Liver (tissue), 9 donors: ENCODE results near the gene CDC42BPB. TPM values are rescaled to one million over a fixed set of nuclear protein-coding genes. Genes with fewer than 3 reads are reported as not detected.
"Not testable (repeated sequence)": the region's sequence is repeated elsewhere in the genome, so short reads cannot be mapped to it uniquely, and the experiment has no call there.

Experiments
- DNase-seq: peaks from one replicate; pipeline ENCODE4 v3.0.0-alpha.2; 2017; ENCODE audit warnings: low spot score
- H3K27ac ChIP-seq, 2 donors: one replicate each; pipeline ENCODE4 v1.7.0; 2013; ENCODE audit warnings: inconsistent platforms in 2 of 2, low read length in 2 of 2, control low read depth in 1 of 2, low read depth in 1 of 2, mild to moderate bottlenecking in 1 of 2
- H3K27me3 ChIP-seq, 4 donors: one replicate each; pipeline versions ENCODE4 v1.6.1 to v1.7.0; 2013; ENCODE audit warnings: low read length in 3 of 4, inconsistent platforms in 1 of 4, mild to moderate bottlenecking in 1 of 4, moderate library complexity in 1 of 4; ENCODE audit not compliant: control insufficient read depth in 4 of 4, insufficient read depth in 4 of 4
- H3K36me3 ChIP-seq, 4 donors: one replicate each; pipeline versions ENCODE4 v1.6.1 to v1.7.0; 2013; ENCODE audit warnings: low read length in 3 of 4, mild to moderate bottlenecking in 3 of 4, low read depth in 1 of 4, moderate library complexity in 1 of 4; ENCODE audit not compliant: control insufficient read depth in 4 of 4, insufficient read depth in 3 of 4
- H3K4me1 ChIP-seq, 4 donors: one replicate each; pipeline versions ENCODE4 v1.6.1 to v1.7.0; 2013; ENCODE audit warnings: low read length in 3 of 4, mild to moderate bottlenecking in 3 of 4, moderate library complexity in 1 of 4; ENCODE audit not compliant: control insufficient read depth in 4 of 4, insufficient read depth in 4 of 4
- H3K4me3 ChIP-seq, 3 donors: one replicate each; pipeline versions ENCODE4 v1.6.1 to v1.7.0; 2013; ENCODE audit warnings: low read length in 3 of 3, control low read depth in 1 of 3, low read depth in 1 of 3, mild to moderate bottlenecking in 1 of 3
- H3K9ac ChIP-seq, 2 donors: one replicate each; pipeline ENCODE4 v1.7.0; 2013; ENCODE audit warnings: low read length in 2 of 2, mild to moderate bottlenecking in 2 of 2, moderate library complexity in 2 of 2, control low read depth in 1 of 2, low read depth in 1 of 2
- H3K9me3 ChIP-seq, 4 donors: one replicate each; pipeline versions ENCODE4 v1.6.1 to v1.7.0; 2013; ENCODE audit warnings: low read length in 3 of 4; ENCODE audit not compliant: control insufficient read depth in 4 of 4
- EGR1 ChIP-seq, 2 donors: IDR thresholded peaks; 2 replicates each; pipeline ENCODE4 v1.6.1; 2016 to 2018; ENCODE audit warnings: antibody characterized with exemption in 2 of 2, low read depth in 2 of 2
- FOXA1 ChIP-seq: IDR thresholded peaks from 2 replicates; pipeline ENCODE4 v1.6.1; 2016; ENCODE audit warnings: antibody characterized with exemption
- FOXA2 ChIP-seq: IDR thresholded peaks from 2 replicates; pipeline ENCODE4 v1.6.1; 2016; ENCODE audit warnings: antibody characterized with exemption
- GABPA ChIP-seq, 2 donors: IDR thresholded peaks in 1 of 2; conservative IDR thresholded peaks in 1 of 2; 2 replicates each; pipeline ENCODE4 v1.6.1; 2016; ENCODE audit warnings: antibody characterized with exemption in 2 of 2, mild to moderate bottlenecking in 1 of 2, moderate library complexity in 1 of 2
- HNF4A ChIP-seq, 2 donors: conservative IDR thresholded peaks; 2 replicates each; pipeline ENCODE4 v1.6.1; 2016; ENCODE audit warnings: antibody characterized with exemption in 2 of 2, mild to moderate bottlenecking in 2 of 2
- HNF4G ChIP-seq: IDR thresholded peaks from 2 replicates; pipeline ENCODE4 v1.6.1; 2016; ENCODE audit warnings: antibody characterized with exemption
- JUND ChIP-seq, 2 donors: IDR thresholded peaks; 2 replicates each; pipeline ENCODE4 v1.6.1; 2016; ENCODE audit warnings: antibody characterized with exemption in 2 of 2
- NR2F2 ChIP-seq: IDR thresholded peaks from 2 replicates; pipeline ENCODE4 v1.6.1; 2016; ENCODE audit warnings: antibody characterized with exemption
- RAD21 ChIP-seq, 2 donors: IDR thresholded peaks; 2 replicates each; pipeline ENCODE4 v1.6.1; 2016; ENCODE audit warnings: antibody characterized with exemption in 2 of 2, mild to moderate bottlenecking in 2 of 2
- RXRA ChIP-seq, 2 donors: IDR thresholded peaks; 2 replicates each; pipeline ENCODE4 v1.6.1; 2017 to 2018; ENCODE audit warnings: antibody characterized with exemption in 2 of 2, mild to moderate bottlenecking in 1 of 2
- SP1 ChIP-seq: IDR thresholded peaks from 2 replicates; pipeline ENCODE4 v1.6.1; 2018; ENCODE audit warnings: antibody characterized with exemption, mild to moderate bottlenecking
- TAF1 ChIP-seq: conservative IDR thresholded peaks from 2 replicates; pipeline ENCODE4 v1.6.1; 2016; ENCODE audit warnings: antibody characterized with exemption, mild to moderate bottlenecking
- YY1 ChIP-seq: IDR thresholded peaks from 2 replicates; pipeline ENCODE4 v1.6.1; 2016; ENCODE audit warnings: antibody characterized with exemption, mild to moderate bottlenecking
- ZBTB33 ChIP-seq: IDR thresholded peaks from 2 replicates; pipeline ENCODE4 v1.6.1; 2016; ENCODE audit warnings: antibody characterized with exemption
- WGBS: extraction: QIAGEN DNeasy Blood & Tissue Kit; methylation state at CpG from one replicate; pipeline ENCODE4 v1.1.7; 2013; 5-methylcytosine and 5-hydroxymethylcytosine counted together
- polyA plus RNA-seq, 2 donors: library from polyadenylated mRNA; stranded (reverse) in 1 of 2; unstranded in 1 of 2; fragments of 200-250 nt in 1 of 2; fragments of >200 nt in 1 of 2; fragmentation: Nextera tagmentation in 1 of 2; extraction: Ambion mirVana in 1 of 2; gene quantifications; one replicate each; pipeline versions ENCODE4 v1.2.1 to v1.2.3, GENCODE V29; 2013 to 2015
- total RNA-seq, 2 donors: library from RNA; depleted of rRNA; stranded (reverse); fragments of >200 nt; gene quantifications; one replicate each; pipeline ENCODE4 v1.2.3, GENCODE V29; 2014
- TF ChIP-seq, protein P1 (sequence below): fragments of 150-350 bp; IDR thresholded peaks from 2 replicates; pipeline ENCODE4 v1.5.1; 2017; ENCODE audit warnings: improper control_type of control experiment, low read depth, low read length; ENCODE audit not compliant: missing input control
- TF ChIP-seq, protein P2 (sequence below): IDR thresholded peaks from 2 replicates; pipeline ENCODE4 v1.6.1; 2016; ENCODE audit warnings: antibody characterized with exemption, mild to moderate bottlenecking
- TF ChIP-seq, protein P3 (sequence below): IDR thresholded peaks from 2 replicates; pipeline ENCODE4 v1.6.1; 2016; ENCODE audit warnings: antibody characterized with exemption
- donor health status: healthy.
- donor health status: healthy.
- donor health status: healthy.
- donor health status: healthy.
- donor health status: healthy.

The CDC42BPB gene
- total and polyA plus RNA-seq, 4 donors = 4.1 to 78.7 (median 29.7) TPM

DNA sequence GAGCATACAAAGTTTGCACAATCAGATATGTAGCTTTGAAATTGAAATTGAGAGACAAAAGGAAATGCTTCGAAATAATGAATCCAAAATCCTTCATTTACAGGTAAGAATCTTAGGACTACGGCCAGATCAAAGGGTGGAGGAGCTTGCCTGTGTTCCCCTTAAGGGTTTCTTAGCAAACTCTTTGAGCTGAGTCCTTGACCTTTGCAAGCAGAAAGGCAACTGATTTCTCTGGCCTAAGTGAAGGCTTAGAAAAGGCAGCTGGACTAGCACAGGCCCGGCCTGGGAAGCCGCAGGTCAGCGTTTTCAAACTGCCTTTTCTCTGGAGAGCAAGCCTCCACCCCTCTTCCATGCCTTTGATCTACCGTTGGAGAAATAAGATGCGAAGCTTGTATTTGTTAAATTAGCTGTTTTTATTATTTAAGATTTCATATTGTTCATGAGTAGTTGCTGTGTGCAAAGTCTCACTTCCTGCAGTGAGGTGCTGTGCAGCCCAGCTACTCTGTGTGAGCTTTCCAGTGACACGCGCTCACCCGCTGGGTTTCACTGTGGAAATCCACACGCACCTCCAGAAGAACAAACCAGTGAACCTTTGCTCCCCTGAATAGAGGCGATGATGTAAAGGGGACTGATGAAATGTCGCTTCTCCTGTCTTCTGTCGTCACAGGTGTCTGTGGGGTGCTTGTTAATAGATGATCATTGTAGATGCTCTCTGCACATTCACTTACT is 159.9 kb downstream of the CDC42BPB start:
- no peak for DNase-seq
- Histone ChIP-seq H3K27ac (no peak overlapping the region), H3K4me3 (no peak overlapping the region), H3K4me1 (peaks cover 0 to 10% (median 4%) of the 10 kb centered on the region in 4 donors), H3K9me3 (no peaks in the 10 kb centered on the region), H3K9ac (no peak overlapping the region), H3K36me3 (peaks cover 0 to 16% (median 5%) of the 10 kb centered on the region in 4 donors), H3K27me3 (no peaks in the 10 kb centered on the region)
- WGBS = 96% methylated on average over 14 of the region's 14 CpGs
- TF ChIP-seq, protein P1, sequence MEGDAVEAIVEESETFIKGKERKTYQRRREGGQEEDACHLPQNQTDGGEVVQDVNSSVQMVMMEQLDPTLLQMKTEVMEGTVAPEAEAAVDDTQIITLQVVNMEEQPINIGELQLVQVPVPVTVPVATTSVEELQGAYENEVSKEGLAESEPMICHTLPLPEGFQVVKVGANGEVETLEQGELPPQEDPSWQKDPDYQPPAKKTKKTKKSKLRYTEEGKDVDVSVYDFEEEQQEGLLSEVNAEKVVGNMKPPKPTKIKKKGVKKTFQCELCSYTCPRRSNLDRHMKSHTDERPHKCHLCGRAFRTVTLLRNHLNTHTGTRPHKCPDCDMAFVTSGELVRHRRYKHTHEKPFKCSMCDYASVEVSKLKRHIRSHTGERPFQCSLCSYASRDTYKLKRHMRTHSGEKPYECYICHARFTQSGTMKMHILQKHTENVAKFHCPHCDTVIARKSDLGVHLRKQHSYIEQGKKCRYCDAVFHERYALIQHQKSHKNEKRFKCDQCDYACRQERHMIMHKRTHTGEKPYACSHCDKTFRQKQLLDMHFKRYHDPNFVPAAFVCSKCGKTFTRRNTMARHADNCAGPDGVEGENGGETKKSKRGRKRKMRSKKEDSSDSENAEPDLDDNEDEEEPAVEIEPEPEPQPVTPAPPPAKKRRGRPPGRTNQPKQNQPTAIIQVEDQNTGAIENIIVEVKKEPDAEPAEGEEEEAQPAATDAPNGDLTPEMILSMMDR = no peak
- no peak for TF ChIP-seq YY1
- no peak for TF ChIP-seq NR2F2
- TF ChIP-seq SP1 = no peak
- no peak for TF ChIP-seq FOXA1
- TF ChIP-seq, protein P2, sequence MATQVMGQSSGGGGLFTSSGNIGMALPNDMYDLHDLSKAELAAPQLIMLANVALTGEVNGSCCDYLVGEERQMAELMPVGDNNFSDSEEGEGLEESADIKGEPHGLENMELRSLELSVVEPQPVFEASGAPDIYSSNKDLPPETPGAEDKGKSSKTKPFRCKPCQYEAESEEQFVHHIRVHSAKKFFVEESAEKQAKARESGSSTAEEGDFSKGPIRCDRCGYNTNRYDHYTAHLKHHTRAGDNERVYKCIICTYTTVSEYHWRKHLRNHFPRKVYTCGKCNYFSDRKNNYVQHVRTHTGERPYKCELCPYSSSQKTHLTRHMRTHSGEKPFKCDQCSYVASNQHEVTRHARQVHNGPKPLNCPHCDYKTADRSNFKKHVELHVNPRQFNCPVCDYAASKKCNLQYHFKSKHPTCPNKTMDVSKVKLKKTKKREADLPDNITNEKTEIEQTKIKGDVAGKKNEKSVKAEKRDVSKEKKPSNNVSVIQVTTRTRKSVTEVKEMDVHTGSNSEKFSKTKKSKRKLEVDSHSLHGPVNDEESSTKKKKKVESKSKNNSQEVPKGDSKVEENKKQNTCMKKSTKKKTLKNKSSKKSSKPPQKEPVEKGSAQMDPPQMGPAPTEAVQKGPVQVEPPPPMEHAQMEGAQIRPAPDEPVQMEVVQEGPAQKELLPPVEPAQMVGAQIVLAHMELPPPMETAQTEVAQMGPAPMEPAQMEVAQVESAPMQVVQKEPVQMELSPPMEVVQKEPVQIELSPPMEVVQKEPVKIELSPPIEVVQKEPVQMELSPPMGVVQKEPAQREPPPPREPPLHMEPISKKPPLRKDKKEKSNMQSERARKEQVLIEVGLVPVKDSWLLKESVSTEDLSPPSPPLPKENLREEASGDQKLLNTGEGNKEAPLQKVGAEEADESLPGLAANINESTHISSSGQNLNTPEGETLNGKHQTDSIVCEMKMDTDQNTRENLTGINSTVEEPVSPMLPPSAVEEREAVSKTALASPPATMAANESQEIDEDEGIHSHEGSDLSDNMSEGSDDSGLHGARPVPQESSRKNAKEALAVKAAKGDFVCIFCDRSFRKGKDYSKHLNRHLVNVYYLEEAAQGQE = no peak
- TF ChIP-seq, protein P3, sequence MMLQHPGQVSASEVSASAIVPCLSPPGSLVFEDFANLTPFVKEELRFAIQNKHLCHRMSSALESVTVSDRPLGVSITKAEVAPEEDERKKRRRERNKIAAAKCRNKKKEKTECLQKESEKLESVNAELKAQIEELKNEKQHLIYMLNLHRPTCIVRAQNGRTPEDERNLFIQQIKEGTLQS = no peak
- no peak for TF ChIP-seq RXRA (IDR thresholded peaks at IDR 0.05)
- TF ChIP-seq GABPA (IDR thresholded peaks at IDR 0.05 in 1 of 2, conservative IDR thresholded peaks at IDR 0.05 in 1 of 2) = no peak
- no peak for TF ChIP-seq FOXA2
- TF ChIP-seq TAF1 = no peak
- TF ChIP-seq RAD21 (IDR thresholded peaks at IDR 0.05) = no peak
- no peak for TF ChIP-seq EGR1 (IDR thresholded peaks at IDR 0.05; ENCODE audit: low read depth in 2 of 2)
- no peak for TF ChIP-seq HNF4A (conservative IDR thresholded peaks at IDR 0.05)
- no peak for TF ChIP-seq ZBTB33
- TF ChIP-seq HNF4G = no peak
- TF ChIP-seq JUND (IDR thresholded peaks at IDR 0.05) = no peak

- not testable (repeated sequence) for H3K27ac ChIP-seq, H3K4me3 ChIP-seq, DNase-seq, H3K9ac ChIP-seq, H3K27me3 ChIP-seq, H3K9me3 ChIP-seq
- Histone ChIP-seq H3K4me1 (peaks cover 0 to 10% (median 4%) of the 10 kb centered on the region in 4 donors), H3K36me3 (peaks cover 0 to 16% (median 5%) of the 10 kb centered on the region in 4 donors)
Measured at GRCh38 chr14:102896735-102897134, 160.6 kb downstream of the CDC42BPB start.
